Measurements from ENCODE around the gene PLCB4. TPM values are rescaled to one million over a fixed set of nuclear protein-coding genes. Genes with fewer than 3 reads are reported as not detected.
"Not testable (repeated sequence)": the region's sequence is repeated elsewhere in the genome, so short reads cannot be mapped to it uniquely, and the experiment has no call there.

The PLCB4 gene
- polyA plus RNA-seq, 1 of the 3 experiments (the other 2 are of a cell fraction), result 5.5 TPM

DNA sequence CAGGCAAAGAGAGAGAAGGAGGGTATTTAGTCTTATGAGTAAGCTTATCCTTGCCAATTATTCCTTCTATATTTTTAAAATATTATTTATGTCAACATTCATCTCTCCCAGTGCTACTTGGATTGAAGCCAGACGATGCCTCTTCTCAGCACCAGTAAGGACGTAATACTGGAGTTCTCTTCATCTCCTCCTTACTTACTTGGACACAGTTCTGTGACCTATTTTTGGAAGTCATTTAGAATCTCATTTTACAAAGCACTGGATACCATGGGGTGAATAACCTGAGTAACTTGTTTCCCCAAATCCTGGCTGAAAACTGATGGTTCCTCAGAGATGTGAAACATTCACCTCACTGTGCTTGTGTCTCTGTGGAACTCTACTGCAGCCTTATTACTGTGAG, 308.1 kb downstream of the PLCB4 start:
- CTCF ChIA-PET, result interaction anchor here (1.1 to 4.1 kb wide), 4 partner anchors 16 to 617 kb away, joined by 3 to 16 read pairs (median 4); no protein-coding TSS in a partner anchor
- H3K9me3 ChIP-seq, result no peaks in the 10 kb centered on the region
- no peak for DNase-seq
- H3K9me2 ChIP-seq, result no peaks in the 10 kb centered on the region
- no peaks in the 10 kb centered on the region for H3K27me3 ChIP-seq (ENCODE audit: insufficient read depth)
- TF ChIP-seq EP300 (IDR thresholded peaks at IDR 0.05; ENCODE audit: borderline replicate concordance in 1 of 2, low read depth in 1 of 2, low read length in 1 of 2) (no peak), CTCF (IDR thresholded peaks at IDR 0.05) (no peak), NRF1 (IDR thresholded peaks at IDR 0.05; ENCODE audit: low read depth, low read length) (no peak), MXI1 (IDR thresholded peaks at IDR 0.05; ENCODE audit: low read depth, low read length) (no peak), RCOR1 (IDR thresholded peaks at IDR 0.05; ENCODE audit: low read length) (no peak), TEAD4 (IDR thresholded peaks at IDR 0.05; ENCODE audit: borderline replicate concordance, insufficient read depth) (no peak), ZBTB33 (IDR thresholded peaks at IDR 0.05; ENCODE audit: borderline replicate concordance, low read depth) (no peak), POLR2AphosphoS5 (IDR thresholded peaks at IDR 0.05; ENCODE audit: low read depth, low read length) (no peak), EZH2phosphoT487 (IDR thresholded peaks at IDR 0.05; ENCODE audit: borderline replicate concordance, low read depth) (no peak), GATA2 (CRISPR knock-in tag; IDR thresholded peaks at IDR 0.05) (no peak), YY1 (IDR thresholded peaks at IDR 0.05; ENCODE audit: low read depth) (no peak), JUND (IDR thresholded peaks at IDR 0.05) (no peak), NFIC (IDR thresholded peaks at IDR 0.05; ENCODE audit: borderline replicate concordance) (no peak), RFX5 (IDR thresholded peaks at IDR 0.05; ENCODE audit: low read length) (no peak), SMC3 (IDR thresholded peaks at IDR 0.05; ENCODE audit: low read depth, low read length) (no peak), FOXM1 (IDR thresholded peaks at IDR 0.05; ENCODE audit: low read depth) (no peak), RXRA (IDR thresholded peaks at IDR 0.05; ENCODE audit: borderline replicate concordance, low read depth) (no peak), FOXJ3 (CRISPR knock-in tag; IDR thresholded peaks at IDR 0.05) (no peak)
- TF ChIP-seq, protein P1, sequence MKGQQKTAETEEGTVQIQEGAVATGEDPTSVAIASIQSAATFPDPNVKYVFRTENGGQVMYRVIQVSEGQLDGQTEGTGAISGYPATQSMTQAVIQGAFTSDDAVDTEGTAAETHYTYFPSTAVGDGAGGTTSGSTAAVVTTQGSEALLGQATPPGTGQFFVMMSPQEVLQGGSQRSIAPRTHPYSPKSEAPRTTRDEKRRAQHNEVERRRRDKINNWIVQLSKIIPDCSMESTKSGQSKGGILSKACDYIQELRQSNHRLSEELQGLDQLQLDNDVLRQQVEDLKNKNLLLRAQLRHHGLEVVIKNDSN (IDR thresholded peaks at IDR 0.05; ENCODE audit: borderline replicate concordance, low read depth), result no peak
- TF ChIP-seq, protein P2, sequence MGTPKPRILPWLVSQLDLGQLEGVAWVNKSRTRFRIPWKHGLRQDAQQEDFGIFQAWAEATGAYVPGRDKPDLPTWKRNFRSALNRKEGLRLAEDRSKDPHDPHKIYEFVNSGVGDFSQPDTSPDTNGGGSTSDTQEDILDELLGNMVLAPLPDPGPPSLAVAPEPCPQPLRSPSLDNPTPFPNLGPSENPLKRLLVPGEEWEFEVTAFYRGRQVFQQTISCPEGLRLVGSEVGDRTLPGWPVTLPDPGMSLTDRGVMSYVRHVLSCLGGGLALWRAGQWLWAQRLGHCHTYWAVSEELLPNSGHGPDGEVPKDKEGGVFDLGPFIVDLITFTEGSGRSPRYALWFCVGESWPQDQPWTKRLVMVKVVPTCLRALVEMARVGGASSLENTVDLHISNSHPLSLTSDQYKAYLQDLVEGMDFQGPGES (IDR thresholded peaks at IDR 0.05; ENCODE audit: low read depth, low read length), result no peak
- no peaks in the 10 kb centered on the region for H3K79me2 ChIP-seq (ENCODE audit: insufficient read depth)
- H4K20me1 ChIP-seq (ENCODE audit: insufficient read depth), result no peaks in the 10 kb centered on the region
- H3K27ac ChIP-seq (ENCODE audit: low read depth in 2 of 2, low read length in 1 of 2), result no peak overlapping the region
- H3K4me3 ChIP-seq (ENCODE audit: low read depth in 2 of 2, low read length in 1 of 2), result no peak overlapping the region
- H3K4me1 ChIP-seq (ENCODE audit: control insufficient read depth in 1 of 2, insufficient read depth in 2 of 2, low read depth in 1 of 2, low read length in 1 of 2), result no peaks in the 10 kb centered on the region; a peak in 1 of 4 replicates
- H3K9ac ChIP-seq, result no peak overlapping the region
- no peak overlapping the region for H2AFZ ChIP-seq (ENCODE audit: low read depth)
- no peak overlapping the region for H3K4me2 ChIP-seq
- H3K36me3 ChIP-seq (replicated peaks in 1 of 2; ENCODE audit: control insufficient read depth in 1 of 2, insufficient read depth in 2 of 2, low read length in 1 of 2), result peaks cover 15 to 19% of the 10 kb centered on the region in 2 experiments
- H3F3A ChIP-seq (replicated peaks; ENCODE audit: insufficient read depth), result no peaks in the 10 kb centered on the region
- POLR2A ChIA-PET, result no interaction called here
- 87% methylated on average over 2 of the region's 2 CpGs for WGBS (ENCODE audit: low lambda C conversion rate)

- H3K9me3 ChIP-seq; H3K79me2 ChIP-seq (ENCODE audit: insufficient read depth); H3K27me3 ChIP-seq (ENCODE audit: insufficient read depth); H2AFZ ChIP-seq (ENCODE audit: low read depth); CTCF ChIA-PET; H3K9ac ChIP-seq; H3K4me3 ChIP-seq (ENCODE audit: low read depth in 2 of 2, low read length in 1 of 2); POLR2A ChIA-PET; H3K4me2 ChIP-seq; H4K20me1 ChIP-seq (ENCODE audit: insufficient read depth); H3K27ac ChIP-seq (ENCODE audit: low read depth in 2 of 2, low read length in 1 of 2); H3K9me2 ChIP-seq; DNase-seq; H3F3A ChIP-seq (replicated peaks; ENCODE audit: insufficient read depth); H3K4me1 ChIP-seq (ENCODE audit: control insufficient read depth in 1 of 2, insufficient read depth in 2 of 2, low read depth in 1 of 2, low read length in 1 of 2): not testable (repeated sequence)
- peaks cover 20 to 30% of the 10 kb centered on the region in 2 experiments for H3K36me3 ChIP-seq (replicated peaks in 1 of 2; ENCODE audit: control insufficient read depth in 1 of 2, insufficient read depth in 2 of 2, low read length in 1 of 2)
- WGBS (ENCODE audit: low lambda C conversion rate), result 93% methylated on average over 31 of the region's 61 CpGs
These were observed 316.7 kb downstream of the PLCB4 start for GRCh38 chr20:9385345-9386310.

Data from SK-N-SH (cell line).